Keratinocyte (primary cell): ENCODE data around the gene SOST. TPM values are rescaled to one million over a fixed set of nuclear protein-coding genes. Genes with fewer than 3 reads are reported as not detected.

Experiments
- DNase-seq: peaks from one replicate; pipeline ENCODE4 v3.0.0-alpha.2; 2011; ENCODE audit warnings: low read depth, missing footprints, low spot score
- FAIRE-seq: peaks from 2 replicates; lab custom pipeline; 2011; peaks lifted over from hg19 to GRCh38; lab: Jason Lieb, UNC
- H2AFZ ChIP-seq: 2 replicates; pipeline ENCODE4 v1.6.0; 2012; ENCODE audit warnings: low read length, control low read depth, inconsistent platforms; ENCODE audit not compliant: control insufficient read depth
- H3K27ac ChIP-seq: 2 replicates; pipeline ENCODE4 v1.5.1; 2011; ENCODE audit warnings: low read length; ENCODE audit not compliant: control insufficient read depth, insufficient read depth
- H3K27me3 ChIP-seq: 3 replicates; pipeline ENCODE4 v1.6.0; 2011; ENCODE audit warnings: low read length; ENCODE audit not compliant: control insufficient read depth, insufficient read depth; ENCODE audit errors: extremely low read depth
- H3K36me3 ChIP-seq, 2 experiments: 2 replicates in 1 of 2; 3 replicates in 1 of 2; pipeline ENCODE4 v1.5.1; 2011; ENCODE audit warnings: low read length in 2 of 2, mild to moderate bottlenecking in 1 of 2; ENCODE audit not compliant: control insufficient read depth in 2 of 2, insufficient read depth in 2 of 2; ENCODE audit errors: extremely low read depth in 1 of 2
- H3K4me1 ChIP-seq: 3 replicates; pipeline ENCODE4 v1.5.1; 2011; ENCODE audit warnings: low read length; ENCODE audit not compliant: control insufficient read depth, insufficient read depth; ENCODE audit errors: extremely low read depth
- H3K4me2 ChIP-seq: 3 replicates; pipeline ENCODE4 v1.6.0; 2011; ENCODE audit warnings: low read depth, low read length; ENCODE audit not compliant: control insufficient read depth, insufficient read depth; ENCODE audit errors: extremely low read depth
- H3K4me3 ChIP-seq, 3 experiments: fragments of 200-600 bp in 1 of 3; sonication (generic) in 1 of 3; 2 replicates in 2 of 3; 3 replicates in 1 of 3; pipeline ENCODE4 v1.5.1; 2011 to 2016; ENCODE audit warnings: low read length in 3 of 3, mild to moderate bottlenecking in 3 of 3, control low read depth in 2 of 3, inconsistent platforms in 1 of 3, low read depth in 1 of 3, mixed read lengths in 1 of 3, mixed run types in 1 of 3, moderate library complexity in 1 of 3; ENCODE audit not compliant: control insufficient read depth in 2 of 3, insufficient read depth in 2 of 3; ENCODE audit errors: extremely low read depth in 1 of 3
- H3K79me2 ChIP-seq: 2 replicates; pipeline ENCODE4 v1.6.0; 2012; ENCODE audit warnings: low read length; ENCODE audit not compliant: control insufficient read depth, insufficient read depth
- H3K9ac ChIP-seq: 3 replicates; pipeline ENCODE4 v1.6.0; 2011; ENCODE audit warnings: low read length; ENCODE audit not compliant: control insufficient read depth, insufficient read depth; ENCODE audit errors: extremely low read depth
- H3K9me1 ChIP-seq: 3 replicates; pipeline ENCODE4 v1.6.0; 2011; ENCODE audit warnings: low read length; ENCODE audit not compliant: control insufficient read depth, insufficient read depth; ENCODE audit errors: extremely low read depth
- H3K9me3 ChIP-seq: 2 replicates; pipeline ENCODE4 v1.5.1; 2012; ENCODE audit warnings: low read depth, low read length; ENCODE audit not compliant: control insufficient read depth
- H4K20me1 ChIP-seq: 3 replicates; pipeline ENCODE4 v1.6.0; 2011; ENCODE audit warnings: low read length; ENCODE audit not compliant: control insufficient read depth, insufficient read depth; ENCODE audit errors: extremely low read depth
- CTCF ChIP-seq, 3 experiments: IDR thresholded peaks in 1 of 3; conservative IDR thresholded peaks in 1 of 3; optimal IDR thresholded peaks in 1 of 3; 2 replicates in 2 of 3; 3 replicates in 1 of 3; pipeline versions ENCODE3 to v1.5.1; 2011; ENCODE audit warnings: low read length in 3 of 3, mild to moderate bottlenecking in 3 of 3, moderate library complexity in 2 of 3, control low read depth in 1 of 3, inconsistent platforms in 1 of 3; ENCODE audit not compliant: insufficient read depth in 2 of 3; ENCODE audit errors: extremely low read depth in 1 of 3
- EZH2 ChIP-seq: IDR thresholded peaks from one replicate; pipeline ENCODE4 v1.6.1; 2012; ENCODE audit warnings: inconsistent platforms, mild to moderate bottlenecking, low read length, moderate library complexity
- dilution Hi-C: fragments of 300-500 bp; cut with MboI; formaldehyde crosslinking; loops from one replicate; pipeline ENCODE4 v1.7.0; 2020; ENCODE audit warnings: low sequenced_read_pairs; ENCODE audit not compliant: extremely low pct_ligation_motif_present
- polyA plus RNA-seq, 5 experiments: library from polyadenylated mRNA; depleted of rRNA in 3 of 5; stranded (reverse) in 3 of 5; stranded (forward) in 1 of 5; unstranded in 1 of 5; fragments of >200 nt; gene quantifications; 1 replicate in 1 of 5; 2 replicates in 3 of 5; 3 replicates in 1 of 5; pipeline versions ENCODE4 v1.2.1 to v1.2.3, GENCODE V29; 2011 to 2012; ENCODE audit warnings: missing spikeins in 2 of 5, low read depth in 1 of 5, low replicate concordance in 1 of 5

The SOST gene
- polyA plus RNA-seq, 1 donor (not counting 4 experiments of a cell fraction or from before 2014, with no cell fraction given) = 0.04 TPM

- H3K79me2 ChIP-seq = no peaks in the 10 kb centered on the region
- DNase-seq (peak; percentile 30), FAIRE-seq (no peak)
- no peak overlapping the region for H3K27ac ChIP-seq
- H3K4me2 ChIP-seq = no peak overlapping the region
- H4K20me1 ChIP-seq = no peaks in the 10 kb centered on the region
- no peaks in the 10 kb centered on the region for H3K27me3 ChIP-seq
- peaks cover 16% of the 10 kb centered on the region for H3K4me1 ChIP-seq
- H3K9ac ChIP-seq = no peak overlapping the region
- no peak for TF ChIP-seq CTCF (optimal IDR thresholded peaks at IDR 0.05 in 1 of 3, IDR thresholded peaks at IDR 0.05 in 1 of 3, conservative IDR thresholded peaks at IDR 0.05 in 1 of 3; ENCODE audit: extremely low read depth in 1 of 3, insufficient read depth in 2 of 3, low read length in 3 of 3)
- TF ChIP-seq EZH2 = no peak
- dilution Hi-C loops = no loop called here
- H3K9me3 ChIP-seq = no peaks in the 10 kb centered on the region
- H2AFZ ChIP-seq = no peak overlapping the region
- H3K36me3 ChIP-seq = no peaks in the 10 kb centered on the region
- no peak overlapping the region for H3K4me3 ChIP-seq
- no peaks in the 10 kb centered on the region for H3K9me1 ChIP-seq
These were observed 25.6 kb downstream of the SOST start for GRCh38 chr17:43732958-43733357.

- TF ChIP-seq EZH2 (no peak), CTCF (optimal IDR thresholded peaks at IDR 0.05 in 1 of 3, IDR thresholded peaks at IDR 0.05 in 1 of 3, conservative IDR thresholded peaks at IDR 0.05 in 1 of 3; ENCODE audit: extremely low read depth in 1 of 3, insufficient read depth in 2 of 3, low read length in 3 of 3) (no peak)
- dilution Hi-C loops = no loop called here
These were observed 30.5 kb downstream of the SOST start for GRCh38 chr17:43728081-43728480.

More at GRCh38 chr17:43728081-43728480, 30.5 kb downstream of the SOST start:
- no peaks in the 10 kb centered on the region for H3K27me3 ChIP-seq
- H3K36me3 ChIP-seq = no peaks in the 10 kb centered on the region
- H3K4me2 ChIP-seq = no peak overlapping the region
- no peaks in the 10 kb centered on the region for H3K79me2 ChIP-seq
- DNase-seq = no peak
- H4K20me1 ChIP-seq = no peaks in the 10 kb centered on the region
- H2AFZ ChIP-seq = no peak overlapping the region
- no peak overlapping the region for H3K27ac ChIP-seq
- no peaks in the 10 kb centered on the region for H3K9me3 ChIP-seq
- no peak for FAIRE-seq
- H3K9ac ChIP-seq = no peak overlapping the region
- H3K4me3 ChIP-seq = no peak overlapping the region
- H3K9me1 ChIP-seq = no peaks in the 10 kb centered on the region
- H3K4me1 ChIP-seq = peaks cover 20% of the 10 kb centered on the region
